GM19238 (cell line): ENCODE results near the gene MAP6.
A peak's percentile ranks its signal among the peaks of the same experiment; 100 is the strongest.
"Not testable (repeated sequence)": the region's sequence is repeated elsewhere in the genome, so short reads cannot be mapped to it uniquely, and the experiment has no call there.

Experiments used
- DNase-seq: peaks from one replicate; pipeline ENCODE4 v3.0.0; 2011; ENCODE audit warnings: low spot score; ENCODE audit not compliant: insufficient read length

MAP6 gene

DNA sequence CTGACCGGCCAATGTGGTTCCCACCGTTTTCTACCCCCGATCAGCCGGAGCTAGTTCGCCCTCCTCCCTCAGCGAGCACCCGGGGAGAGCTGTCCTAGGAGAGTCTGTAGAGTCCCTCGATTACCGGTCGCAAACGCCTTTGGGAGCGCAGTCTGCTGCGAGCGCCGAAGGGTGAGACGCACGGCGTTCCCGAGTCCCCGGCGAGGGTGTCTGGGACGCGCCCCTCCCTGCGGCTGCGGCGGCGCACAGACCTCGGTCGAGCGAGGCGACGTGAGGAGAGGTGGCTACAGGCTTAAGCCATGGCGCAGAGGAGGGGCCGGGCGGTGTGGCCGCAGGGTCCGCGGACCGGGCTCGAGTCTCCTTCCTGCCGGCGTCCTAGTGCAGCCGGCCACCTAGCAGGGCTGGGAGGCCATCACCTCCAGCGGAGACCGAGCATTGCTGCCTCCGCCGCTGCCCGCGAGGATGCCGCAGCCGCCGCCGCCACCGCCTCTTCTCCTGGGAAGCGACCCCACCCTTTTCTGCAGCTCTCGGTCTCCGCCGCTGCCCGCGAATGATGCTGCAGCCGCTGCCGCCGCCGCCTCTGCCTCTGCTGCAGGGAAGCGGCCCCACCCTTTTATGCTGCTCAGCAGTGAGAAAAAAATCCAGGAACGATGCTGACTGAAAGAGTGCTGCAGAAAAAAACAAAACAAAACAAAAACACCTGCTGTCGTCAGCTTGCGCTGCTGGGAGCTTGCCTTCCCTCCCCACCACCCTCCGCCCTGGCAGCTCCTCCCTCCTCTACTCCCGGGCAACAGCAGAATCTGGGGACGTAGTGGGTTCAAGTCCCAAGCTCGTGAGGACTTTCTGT, at the start of gene MAP6:
Gene MAP6, minus strand, starts transcription at position 588 of the 847 bp plus-strand sequence. CDS start 669 bp downstream, outside the sequence.
- peak; percentile 19 for DNase-seq

DNA sequence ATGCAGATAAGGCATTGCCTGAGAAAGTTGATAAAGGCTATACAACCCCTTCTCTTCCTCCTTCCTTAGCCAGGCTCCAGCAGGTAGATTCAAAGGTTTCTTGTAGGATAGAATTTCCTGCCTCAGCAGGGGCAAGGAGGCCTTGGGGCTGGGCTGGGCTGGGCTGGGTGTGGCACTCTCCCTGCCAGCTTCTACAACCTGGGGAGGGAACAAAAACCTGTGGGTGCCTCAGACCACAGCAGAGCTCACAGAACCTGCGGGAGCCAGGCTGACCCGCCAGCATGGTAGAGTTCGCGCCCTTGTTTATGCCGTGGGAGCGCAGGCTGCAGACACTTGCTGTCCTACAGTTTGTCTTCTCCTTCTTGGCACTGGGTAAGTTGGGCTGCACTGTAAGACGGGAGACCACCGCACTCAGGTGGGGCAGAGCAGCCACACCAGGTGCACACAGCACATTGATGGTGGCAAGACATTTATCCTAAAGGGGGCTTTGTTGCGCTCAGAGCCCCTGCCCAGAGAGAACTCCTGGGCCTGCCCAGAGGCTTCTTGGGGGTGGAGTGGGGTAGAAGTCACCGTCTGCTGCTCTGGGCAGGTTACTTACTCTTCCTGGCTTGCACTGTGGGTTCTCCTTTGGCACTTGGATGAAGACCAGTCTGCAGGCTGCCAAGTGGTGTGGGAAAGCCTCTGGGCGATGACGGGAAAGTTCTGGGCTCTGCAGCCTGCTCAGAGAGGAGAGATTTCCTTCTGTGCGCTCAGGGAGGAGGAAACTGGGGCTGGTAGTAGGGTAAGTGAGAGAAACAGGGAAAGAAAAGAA, 49.0 kb upstream of the MAP6 start, which contains the start of gene MOGAT2:
Gene MOGAT2, plus strand, starts transcription at position 231 of the 811 bp plus-strand sequence. Its CDS starts 51 bp downstream, at position 282.
- DNase-seq = no peak

DNA sequence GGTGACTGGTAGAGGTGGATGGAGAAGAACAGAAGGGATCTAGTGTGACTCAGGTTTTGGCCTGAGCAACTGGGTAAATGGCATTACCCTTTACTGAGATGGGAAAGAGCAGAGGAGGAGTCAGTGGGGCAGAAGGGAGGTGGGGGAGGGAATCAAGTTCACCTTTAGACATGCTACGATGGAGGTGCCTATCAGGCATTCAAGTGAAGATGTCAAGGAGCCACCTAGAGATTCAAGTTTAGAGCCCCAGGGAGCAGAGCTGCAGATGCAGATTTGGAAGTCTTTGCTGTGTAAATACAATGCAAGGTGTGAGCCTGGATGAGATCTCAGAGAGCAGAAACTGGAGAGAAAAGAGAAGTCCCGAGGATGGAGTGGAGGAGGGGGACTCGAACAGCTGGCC, 47.8 kb upstream of the MAP6 start:
- no peak for DNase-seq

DNA sequence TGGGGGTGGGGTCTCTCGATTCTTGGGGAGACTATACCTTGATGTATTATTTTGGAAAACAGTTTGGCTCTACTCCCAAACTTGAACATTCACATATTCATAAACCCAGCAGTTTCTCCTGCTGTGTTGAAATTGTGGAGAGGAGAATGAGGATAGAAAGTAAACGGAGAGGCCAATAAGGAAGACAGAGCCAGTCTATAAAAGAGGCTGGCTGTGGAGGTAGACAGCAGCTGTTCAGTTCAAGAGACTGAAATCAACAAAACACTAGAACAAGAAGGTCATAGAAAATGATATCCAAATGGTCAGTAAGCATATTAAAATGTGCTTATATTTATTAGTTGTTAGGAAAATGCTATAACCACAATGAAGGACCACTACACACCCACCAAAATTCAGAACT, 46.9 kb upstream of the MAP6 start:
- DNase-seq = no peak

DNA sequence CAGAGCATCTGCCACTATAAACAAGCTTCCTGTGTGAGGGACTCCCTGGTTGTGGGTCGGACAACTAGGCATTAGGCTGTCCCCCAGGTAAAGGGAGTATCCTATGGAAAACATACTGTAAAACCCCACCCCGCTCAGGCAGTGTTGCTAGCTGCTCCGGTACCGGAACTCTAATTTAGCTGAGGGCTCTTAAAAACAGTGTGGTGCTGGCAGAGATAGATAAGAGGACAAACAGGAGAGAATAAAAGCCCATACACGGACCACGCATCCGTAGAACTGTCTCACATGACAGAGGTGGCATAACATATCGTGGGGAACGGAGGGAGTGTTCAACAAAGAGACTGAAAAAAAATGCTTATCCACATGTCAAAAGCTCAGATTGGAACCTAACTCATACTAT, 45.4 kb upstream of the MAP6 start:
- DNase-seq = no peak

DNA sequence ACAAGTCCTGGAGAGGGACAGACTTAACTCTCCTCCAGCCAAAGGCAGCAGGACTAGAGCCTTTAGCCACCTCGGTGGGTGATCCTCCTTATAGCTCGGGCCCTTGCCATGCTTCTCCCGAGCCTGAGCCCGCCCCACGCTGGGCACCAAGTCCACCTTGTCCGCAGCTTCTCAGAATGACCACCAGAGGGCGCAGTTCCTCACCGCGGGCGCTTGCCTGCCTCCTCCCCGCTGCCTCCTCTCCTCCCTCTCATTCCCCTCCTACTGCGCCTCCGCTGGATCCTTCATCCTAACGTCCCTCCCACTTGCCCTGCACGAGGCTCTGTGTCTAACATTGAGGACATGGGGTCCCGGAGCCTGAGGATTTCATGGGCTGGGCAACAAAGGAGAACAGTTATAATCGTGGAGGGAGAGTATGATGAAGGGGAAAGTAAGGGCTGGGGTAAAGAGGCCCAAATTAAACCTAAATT, 37.5 kb upstream of the MAP6 start:
- DNase-seq = peak; percentile 70

DNA sequence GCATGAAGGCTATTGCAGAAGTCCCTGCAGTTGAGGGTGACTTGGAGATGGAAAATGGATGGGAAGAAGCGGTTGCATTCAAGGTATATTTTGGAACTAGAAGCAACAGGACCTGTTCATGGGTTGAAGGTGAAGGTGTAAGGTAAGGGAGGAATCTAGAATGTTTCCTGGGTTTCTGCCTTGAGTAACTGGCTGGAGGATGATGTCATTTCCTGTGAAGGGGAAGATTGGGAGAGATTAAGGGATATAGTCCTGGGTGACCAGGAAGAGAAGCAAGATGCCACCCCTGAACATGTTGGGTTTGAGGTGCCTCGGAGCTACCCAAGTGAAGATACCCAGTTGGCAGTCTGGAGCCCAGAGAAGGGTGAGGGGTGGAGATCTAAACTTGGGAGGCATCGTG, 36.7 kb upstream of the MAP6 start:
- DNase-seq = no peak

DNA sequence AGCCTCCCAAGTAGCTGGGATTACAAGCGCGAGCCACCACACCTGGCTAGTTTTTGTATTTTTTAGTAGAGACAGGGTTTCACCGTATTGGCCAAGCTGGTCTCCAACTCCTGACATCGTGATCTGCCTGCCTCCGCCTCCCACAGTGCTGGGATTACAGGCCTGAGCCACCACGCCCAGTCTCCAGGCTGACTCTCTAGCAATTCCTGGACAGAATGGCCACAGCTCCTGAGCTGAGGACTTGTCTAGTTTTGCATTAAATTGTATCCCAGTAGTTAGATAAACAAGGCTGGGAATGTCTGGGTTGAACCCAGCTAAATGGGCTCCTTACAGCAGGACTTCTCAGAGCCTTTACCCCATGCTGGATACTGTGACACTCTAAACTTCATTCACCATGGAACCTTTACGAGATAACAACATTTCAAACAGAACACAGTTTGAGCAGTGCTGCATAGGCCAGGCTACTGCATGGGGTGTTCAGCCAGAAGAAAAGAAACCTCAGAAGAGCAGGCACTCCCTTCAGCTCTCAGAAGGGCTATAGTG, 34.9 kb upstream of the MAP6 start:
- DNase-seq = no peak

DNA sequence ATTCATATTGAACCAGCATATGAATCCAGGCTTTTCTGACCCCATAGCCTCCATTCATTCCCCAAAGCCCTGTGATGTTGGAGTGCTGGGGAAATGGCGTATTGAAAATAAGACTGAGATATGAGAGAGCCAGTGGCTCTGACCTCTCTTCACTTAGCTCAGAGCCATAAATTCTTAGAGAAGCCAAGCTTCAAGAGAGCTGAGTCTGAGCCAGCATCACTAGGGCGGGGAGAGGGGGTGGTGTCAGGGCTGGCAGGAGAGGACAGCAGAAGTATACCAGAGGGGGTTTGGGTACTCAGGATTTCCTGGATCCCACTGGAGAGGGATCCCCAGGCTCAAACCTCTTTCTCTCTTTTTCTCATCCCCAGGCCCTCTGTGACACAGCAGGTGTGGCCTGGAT, 32.1 kb upstream of the MAP6 start:
- DNase-seq = no peak

DNA sequence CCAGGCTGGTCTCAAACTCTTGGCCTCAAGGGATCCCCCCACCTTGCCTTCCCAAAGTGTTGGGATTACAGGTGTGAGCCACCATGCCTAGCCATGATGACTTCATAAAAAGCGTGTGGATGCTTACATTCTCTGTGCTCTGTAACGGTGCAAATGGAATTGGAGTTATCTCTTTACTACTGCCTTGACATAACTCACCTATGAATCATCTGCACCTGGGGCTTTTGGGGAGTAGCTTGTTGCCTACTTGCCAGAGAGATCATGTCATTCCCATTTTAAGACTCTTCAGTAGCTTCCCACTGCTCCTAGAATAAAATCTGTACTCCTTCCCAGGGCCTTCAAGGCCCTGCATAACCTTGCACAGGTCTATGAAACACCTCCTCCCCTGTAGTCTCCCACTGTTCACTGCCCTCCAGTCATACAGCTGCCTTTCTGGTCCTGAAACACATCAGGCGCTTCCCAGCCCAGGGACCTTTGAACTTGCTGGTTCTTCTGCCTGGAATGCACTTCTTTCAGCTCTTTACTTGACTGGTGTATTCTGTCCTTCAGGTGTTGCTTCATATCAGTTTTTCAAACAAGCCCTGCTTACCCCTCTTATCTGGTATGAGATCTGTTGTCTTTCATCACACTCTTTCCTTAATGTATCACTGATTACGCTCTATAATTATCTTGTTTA, 29.2 kb upstream of the MAP6 start:
- DNase-seq = no peak

DNA sequence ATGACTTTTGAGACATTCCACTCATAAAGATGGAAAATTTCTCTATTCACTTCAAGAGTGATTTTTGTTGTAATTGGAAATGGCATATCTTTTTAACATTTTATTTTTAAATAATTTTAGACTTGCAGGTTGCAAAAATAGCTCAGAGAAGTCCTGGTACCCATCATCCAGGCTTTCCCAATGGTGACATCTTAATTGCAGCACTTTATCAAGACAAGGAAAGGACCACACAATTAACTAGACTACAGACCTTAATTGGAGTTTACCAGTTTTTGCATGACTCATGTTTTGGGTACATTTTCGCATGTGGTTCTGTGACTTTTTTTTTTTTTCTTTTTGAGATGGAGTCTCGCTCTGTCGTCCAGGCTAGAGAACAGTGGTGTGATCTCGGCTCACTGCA, 23.0 kb upstream of the MAP6 start:
- DNase-seq = no peak

DNA sequence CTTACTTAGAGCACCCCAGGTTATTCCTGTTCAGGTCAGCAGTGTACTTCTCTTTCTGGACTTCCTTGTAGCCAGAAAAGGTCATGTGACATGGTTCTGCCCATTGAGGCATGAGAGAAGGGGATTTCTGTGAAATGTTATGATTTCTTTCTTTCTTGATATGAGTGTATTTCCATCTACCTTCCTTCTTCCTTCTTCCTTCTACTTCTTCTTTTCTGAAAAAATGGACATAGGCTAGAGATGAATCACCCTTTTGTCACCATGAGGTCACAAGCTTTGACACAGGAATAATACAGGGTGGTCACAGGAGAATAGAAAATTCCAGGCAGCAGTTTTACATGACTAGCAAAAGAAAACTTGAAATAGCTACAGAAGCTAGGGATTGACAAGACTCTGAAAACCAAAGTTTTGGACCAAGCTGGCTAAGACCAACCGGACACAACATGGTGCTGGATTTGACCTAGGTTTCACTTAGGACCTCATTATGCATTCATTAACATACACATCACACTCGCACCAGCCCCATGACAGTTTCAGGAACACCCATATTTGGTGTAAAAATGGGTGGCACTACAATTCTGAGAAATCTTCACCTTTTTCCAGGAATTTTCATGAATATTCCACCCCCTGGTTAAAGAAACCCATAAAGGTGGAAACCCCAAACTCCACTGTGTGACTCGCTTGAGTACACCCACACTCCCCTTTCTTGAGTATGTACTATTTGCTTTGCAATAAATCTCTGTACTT, 21.2 kb upstream of the MAP6 start:
- peak; percentile 21 for DNase-seq

DNA sequence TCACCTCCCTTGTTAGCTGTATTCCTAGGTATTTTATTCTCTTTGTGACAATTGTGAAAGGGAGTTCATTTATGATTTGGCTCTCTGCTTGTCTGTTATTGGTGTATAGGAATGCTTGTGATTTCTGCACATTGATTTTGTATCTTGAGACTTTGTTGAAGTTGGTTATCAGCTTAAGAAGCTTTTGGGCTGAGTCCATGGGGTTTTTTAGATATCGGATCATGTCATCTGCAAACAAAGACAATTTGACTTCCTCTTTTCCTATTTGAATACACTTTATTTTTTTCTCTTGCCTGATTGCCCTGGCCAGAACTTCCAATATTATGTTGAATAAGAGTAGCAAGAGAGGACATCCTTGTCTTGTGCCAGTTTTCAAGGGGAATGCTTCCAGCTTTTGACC, 15.0 kb upstream of the MAP6 start:
- DNase-seq = not testable (repeated sequence)

DNA sequence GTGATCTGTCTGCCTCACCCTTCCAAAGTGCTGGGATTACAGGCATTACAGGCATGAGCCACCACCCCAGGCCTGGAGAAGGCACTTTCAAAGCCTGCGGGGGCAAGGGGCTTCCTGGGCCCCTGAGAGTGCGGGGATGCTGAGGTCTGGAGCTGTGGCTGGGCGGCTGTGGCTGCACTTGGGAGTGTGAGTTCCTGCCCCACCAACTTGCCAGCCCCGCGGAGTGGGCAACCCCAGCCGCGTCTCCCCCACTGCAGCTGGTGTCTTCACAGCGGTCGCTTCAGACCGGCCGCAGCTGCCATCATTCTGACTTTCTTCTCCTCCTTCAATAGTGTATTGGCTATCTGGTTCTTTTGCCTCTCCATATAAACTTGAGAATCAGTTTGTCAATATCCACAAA, 10.7 kb upstream of the MAP6 start:
- no peak for DNase-seq

DNA sequence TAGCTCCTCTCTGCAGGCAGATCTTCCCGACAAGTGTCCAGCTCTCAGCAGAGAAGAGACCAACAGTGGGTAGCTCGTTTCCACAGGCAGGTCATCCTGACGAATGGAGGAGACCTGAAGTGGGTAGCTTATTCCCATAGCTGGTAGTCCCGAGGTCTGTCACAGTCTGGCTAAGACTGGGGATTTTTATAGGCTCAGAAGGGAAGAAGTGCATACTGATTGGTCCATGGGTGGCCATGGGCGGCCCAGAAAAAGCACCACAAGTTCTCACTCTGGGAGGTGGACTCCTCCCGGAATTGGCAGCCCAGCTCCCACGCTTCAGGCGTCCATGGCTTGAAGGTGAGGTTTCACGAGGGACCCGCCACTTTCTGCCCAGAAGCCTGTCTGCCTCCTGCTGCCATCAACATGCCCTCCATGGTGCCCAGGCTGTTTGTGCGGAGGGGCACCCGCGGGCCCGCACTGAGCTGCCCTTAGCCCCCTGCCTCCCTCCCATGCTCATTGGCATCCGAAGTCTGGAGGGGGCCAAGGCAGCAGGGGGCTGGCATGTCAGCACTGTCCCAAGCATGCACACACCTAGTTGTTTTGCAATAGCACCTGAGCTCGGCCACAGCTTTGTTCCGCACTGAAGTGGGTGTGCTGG, 9.9 kb upstream of the MAP6 start:
- DNase-seq = no peak

DNA sequence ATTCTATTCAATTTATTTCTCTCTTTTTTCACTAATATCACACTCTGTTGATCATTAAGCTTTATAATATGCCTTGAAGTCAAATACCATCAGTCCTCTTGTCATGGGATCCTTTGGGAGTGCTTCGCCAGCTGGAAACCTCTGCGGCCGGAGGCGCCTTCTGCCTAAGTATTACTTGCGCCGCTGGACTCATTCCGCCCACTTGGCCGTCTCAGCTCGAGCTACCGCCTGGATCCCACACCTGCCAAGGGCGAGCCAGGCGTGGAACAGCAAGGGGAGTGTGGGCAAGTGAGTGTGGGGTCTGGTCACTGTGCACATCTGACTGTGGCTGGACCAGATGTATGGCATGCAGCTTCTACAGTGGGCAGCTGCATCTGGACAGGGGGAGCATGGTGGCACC, 9.1 kb upstream of the MAP6 start:
- no peak for DNase-seq

DNA sequence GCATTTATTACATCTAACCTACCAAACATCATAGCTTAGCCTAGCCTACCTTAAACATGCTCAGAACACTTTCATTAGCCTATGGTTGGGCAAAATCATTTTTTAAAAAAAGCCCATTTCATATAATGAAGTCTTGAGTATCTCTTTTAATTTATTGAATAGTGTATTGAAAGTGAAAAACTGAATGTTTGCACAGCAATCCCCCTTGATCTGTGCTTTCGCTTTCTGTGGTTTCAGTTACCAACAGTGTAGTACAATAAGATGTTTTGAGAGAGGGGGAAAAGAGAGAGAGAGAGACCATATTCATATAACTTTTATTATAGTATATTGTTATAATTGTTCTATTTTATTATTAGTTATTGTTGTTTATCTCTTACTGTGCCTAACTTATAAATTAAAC, 8.4 kb upstream of the MAP6 start:
- DNase-seq = no peak

DNA sequence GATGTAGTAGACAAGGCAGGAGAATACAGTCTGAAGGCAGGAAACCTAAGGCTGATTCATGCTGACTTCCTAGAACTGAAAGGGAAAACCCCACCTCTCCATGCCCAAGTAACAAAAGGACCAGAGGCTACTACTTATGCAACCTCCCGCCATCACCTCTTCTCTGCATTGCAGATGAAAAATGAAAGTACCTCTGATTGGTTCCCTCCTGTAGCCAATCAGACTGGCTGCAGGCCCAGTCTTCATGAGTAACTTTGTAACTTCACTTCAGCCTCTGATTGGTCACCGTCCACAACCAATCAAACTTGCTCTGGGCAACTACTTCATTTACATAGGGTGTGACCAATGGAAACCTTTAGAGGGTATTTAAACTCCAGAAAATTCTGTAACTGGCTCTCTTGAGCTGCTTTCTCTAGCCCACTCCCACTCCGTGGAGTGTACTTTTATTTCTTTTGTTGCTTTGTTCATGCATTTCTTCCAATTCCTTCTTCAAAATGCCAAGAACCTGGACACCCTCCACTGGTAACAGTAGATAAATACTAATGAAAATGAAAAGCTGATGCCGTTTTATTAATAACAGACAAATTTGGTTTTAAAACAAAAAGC, 5.2 kb upstream of the MAP6 start:
- no peak for DNase-seq

DNA sequence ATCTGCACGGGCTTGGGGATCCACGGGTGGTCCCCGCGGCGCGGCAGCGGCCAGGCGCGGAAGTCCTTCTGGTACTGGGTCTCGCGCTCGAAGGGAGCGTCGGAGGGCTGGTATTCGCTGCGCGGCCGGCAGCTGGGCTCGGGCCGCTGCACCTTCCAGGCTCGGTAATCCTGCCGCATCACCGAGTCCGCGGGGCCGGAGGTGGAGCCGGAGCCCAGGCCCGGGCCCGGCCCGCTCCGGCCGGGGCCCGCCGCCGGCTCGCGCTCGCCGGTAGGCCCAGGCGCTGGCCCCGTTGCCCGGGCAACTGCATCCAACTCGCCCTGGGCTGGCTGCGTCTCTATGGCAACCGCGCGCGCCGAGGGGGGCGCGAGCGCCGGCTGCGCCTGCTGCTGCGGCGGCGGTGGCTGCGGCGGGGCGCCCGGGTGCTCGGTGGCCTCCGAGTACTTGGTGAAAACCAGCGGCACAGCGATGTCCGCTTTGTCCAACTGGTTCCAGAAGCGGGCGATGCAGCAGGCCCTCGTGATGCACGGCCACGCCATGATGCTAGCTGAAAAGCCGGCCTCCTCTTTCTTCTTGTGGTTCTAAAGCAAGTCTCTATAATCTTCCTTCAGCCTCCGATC, 897 bp downstream of the MAP6 start:
- DNase-seq = peak; percentile 40
